Measurements from ENCODE around the gene FOXG1.

- TF ChIP-seq POLR2A (IDR thresholded peaks at IDR 0.05): no peak
- TF ChIP-seq CTCF (IDR thresholded peaks at IDR 0.05): no peak
These were observed 3.5 kb downstream of the FOXG1 start for GRCh38 chr14:28770061-28770460.
